Activated gamma-delta T cell treated with anti-CD3 and anti-CD28 coated beads, Interleukin-2, amount 50 U/mL, for 16 hours (primary cell): ENCODE measurements around the gene INTS6.

Experiments used
- DNase-seq: peaks from one replicate; pipeline ENCODE4 v3.0.0-alpha.2; 2020; ENCODE audit warnings: low read depth

The INTS6 gene

GRCh38 chr13:51318876-51319275 is 134.0 kb downstream of the INTS6 start:
- no peak for DNase-seq

GRCh38 chr13:51318015-51318414 is 134.8 kb downstream of the INTS6 start:
- no peak for DNase-seq

GRCh38 chr13:51317262-51317661 is 135.6 kb downstream of the INTS6 start:
- DNase-seq: no peak

- no peak for DNase-seq
Observed at GRCh38 chr13:51313619-51314018, 139.2 kb downstream of the INTS6 start.

- DNase-seq: no peak
Observed at GRCh38 chr13:51311957-51312520, 140.8 kb downstream of the INTS6 start.
